Ovary (tissue), 9 donors: ENCODE measurements around the gene MORN2. TPM values are rescaled to one million over a fixed set of nuclear protein-coding genes. Genes with fewer than 3 reads are reported as not detected.

ENCODE experiments used
- DNase-seq, 5 donors: peaks; one replicate each; pipeline ENCODE4 v3.0.0-alpha.2; 2019 to 2020
- H3K27ac ChIP-seq, 2 donors: fragments of 200-600 bp; one replicate each; pipeline versions ENCODE4 v1.5.1 to v1.8.0; 2019 to 2022
- H3K27me3 ChIP-seq: fragments of 200-600 bp; one replicate; pipeline ENCODE4 v1.8.0; 2022
- H3K36me3 ChIP-seq: fragments of 200-600 bp; sonication (generic); one replicate; pipeline ENCODE4 v1.5.1; 2019
- H3K4me1 ChIP-seq: one replicate; pipeline ENCODE4 v1.8.1; 2013; ENCODE audit warnings: mild to moderate bottlenecking, moderate library complexity; ENCODE audit not compliant: insufficient read depth
- H3K4me3 ChIP-seq: fragments of 200-600 bp; sonication (generic); one replicate; pipeline ENCODE4 v1.5.1; 2017
- H3K9me3 ChIP-seq, 2 donors: fragments of 200-600 bp in 1 of 2; sonication (generic) in 1 of 2; one replicate each; pipeline versions ENCODE4 v1.5.1 to v1.8.1; 2013 to 2019; ENCODE audit warnings: mild to moderate bottlenecking in 1 of 2, moderate library complexity in 1 of 2
- EP300 ChIP-seq: sonication (generic); formaldehyde crosslinking; IDR thresholded peaks from one replicate; pipeline ENCODE4 v1.6.1; 2017; ENCODE audit warnings: antibody characterized with exemption
- POLR2A ChIP-seq: fragments of 450-650 bp; IDR thresholded peaks from one replicate; pipeline ENCODE4 v1.6.1; 2017; ENCODE audit warnings: antibody characterized with exemption, mild to moderate bottlenecking, moderate library complexity
- WGBS, 3 donors: extraction: QIAGEN DNeasy Blood & Tissue Kit in 1 of 3; methylation state at CpG; one replicate each; pipeline versions ENCODE4 v1.1.5 to v1.1.7; 2013 to 2017; 5-methylcytosine and 5-hydroxymethylcytosine counted together
- intact Hi-C, 4 donors: fragments of 100-400 bp; cut with DNase I; formaldehyde crosslinking; loops; one replicate each; pipeline versions ENCODE4 v1.11.0 to v1.15.1; 2022 to 2023
- polyA plus RNA-seq, 2 donors: library from polyadenylated mRNA; stranded (reverse); fragments of 200-250 nt in 1 of 2; fragments of 350-450 nt in 1 of 2; fragmentation: Illumina TruSeq in 1 of 2; extraction: RNeasy Lipid Tissue Mini Kit (QIAGEN cat#74804) in 1 of 2; gene quantifications; one replicate each; pipeline ENCODE4 v1.2.3, GENCODE V29; 2013 to 2014
- total RNA-seq, 7 donors: library from RNA; depleted of rRNA in 2 of 7; stranded (reverse); fragments of >200 nt in 2 of 7; fragmentation: NEBNext Ultra II Directional in 3 of 7; extraction: Animal tissue kit (Norgen Biotek cat#: 25700) in 3 of 7; gene quantifications; one replicate each; pipeline versions ENCODE4 v1.1.0 to v1.2.4, GENCODE V29; 2016 to 2023
- TF ChIP-seq, protein P1 (sequence below), 3 donors: fragments of 450-650 bp in 2 of 3; fragments of 200-600 bp in 1 of 3; IDR thresholded peaks; one replicate each; pipeline versions ENCODE4 v1.5.1 to v1.8.0; 2016 to 2022; ENCODE audit warnings: antibody characterized with exemption in 3 of 3, mild to moderate bottlenecking in 1 of 3
- donor health status: DM: no; HTN: no; CAD: no; lungs with moderate emphysema.
- donor health status: DM: no; HTN: no; CAD: no.
- donor health status: Bipolar disorder and iron deficiency.
- donor health status: DM: yes; HTN: yes; CAD: no.
- donor health status: DM: no; HTN: no; CAD: no.
- donor health status: DM: yes; HTN: yes; CAD: no.

Gene MORN2
- total and polyA plus RNA-seq, 9 donors, result 12.9 to 46.9 (median 16.5) TPM

DNA sequence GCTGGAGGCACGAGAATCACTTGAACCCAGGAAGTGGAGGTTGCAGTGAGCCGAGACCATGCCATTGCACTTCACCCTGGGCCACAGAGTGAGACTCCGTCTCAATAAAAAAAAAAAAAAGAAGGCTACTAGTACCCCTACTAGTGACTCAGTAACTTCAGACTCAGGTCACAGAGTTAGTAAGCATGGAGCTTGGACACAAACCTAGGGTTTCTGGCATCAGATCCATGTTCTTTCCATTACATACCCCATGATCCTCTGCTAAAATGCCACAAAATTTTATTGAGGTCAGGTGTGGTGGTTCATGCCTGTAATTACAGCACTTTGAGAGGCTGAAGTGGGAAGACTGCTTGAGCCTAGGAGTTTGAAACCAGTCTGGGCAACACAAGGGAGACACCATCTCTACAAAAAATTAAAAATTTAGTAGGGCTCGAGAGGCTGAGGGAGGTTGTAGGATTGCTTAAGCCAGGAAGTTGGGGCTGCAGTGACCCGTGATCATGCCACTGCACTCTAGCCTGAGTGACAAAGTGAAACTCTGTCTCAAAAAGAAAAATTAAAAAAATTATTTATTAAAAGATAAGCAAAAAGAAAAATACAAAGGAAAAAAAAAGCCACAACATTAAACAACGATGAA, 45.1 kb upstream of the MORN2 start:
- WGBS, 3 donors, result 89 to 93% (median 92%) methylated on average over 6 of the region's 6 CpGs
- TF ChIP-seq, protein P1, sequence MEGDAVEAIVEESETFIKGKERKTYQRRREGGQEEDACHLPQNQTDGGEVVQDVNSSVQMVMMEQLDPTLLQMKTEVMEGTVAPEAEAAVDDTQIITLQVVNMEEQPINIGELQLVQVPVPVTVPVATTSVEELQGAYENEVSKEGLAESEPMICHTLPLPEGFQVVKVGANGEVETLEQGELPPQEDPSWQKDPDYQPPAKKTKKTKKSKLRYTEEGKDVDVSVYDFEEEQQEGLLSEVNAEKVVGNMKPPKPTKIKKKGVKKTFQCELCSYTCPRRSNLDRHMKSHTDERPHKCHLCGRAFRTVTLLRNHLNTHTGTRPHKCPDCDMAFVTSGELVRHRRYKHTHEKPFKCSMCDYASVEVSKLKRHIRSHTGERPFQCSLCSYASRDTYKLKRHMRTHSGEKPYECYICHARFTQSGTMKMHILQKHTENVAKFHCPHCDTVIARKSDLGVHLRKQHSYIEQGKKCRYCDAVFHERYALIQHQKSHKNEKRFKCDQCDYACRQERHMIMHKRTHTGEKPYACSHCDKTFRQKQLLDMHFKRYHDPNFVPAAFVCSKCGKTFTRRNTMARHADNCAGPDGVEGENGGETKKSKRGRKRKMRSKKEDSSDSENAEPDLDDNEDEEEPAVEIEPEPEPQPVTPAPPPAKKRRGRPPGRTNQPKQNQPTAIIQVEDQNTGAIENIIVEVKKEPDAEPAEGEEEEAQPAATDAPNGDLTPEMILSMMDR (IDR thresholded peaks at IDR 0.05), result no peak
- TF ChIP-seq POLR2A, result no peak
- TF ChIP-seq EP300, result no peak
- DNase-seq, result no peak
- no peaks in the 10 kb centered on the region for H3K36me3 ChIP-seq
- intact Hi-C loops, result no loop called here
- no peak overlapping the region for H3K4me3 ChIP-seq
- no peak overlapping the region for H3K27ac ChIP-seq
- H3K9me3 ChIP-seq, result no peaks in the 10 kb centered on the region
- no peaks in the 10 kb centered on the region for H3K4me1 ChIP-seq
- H3K27me3 ChIP-seq, result no peaks in the 10 kb centered on the region

DNA sequence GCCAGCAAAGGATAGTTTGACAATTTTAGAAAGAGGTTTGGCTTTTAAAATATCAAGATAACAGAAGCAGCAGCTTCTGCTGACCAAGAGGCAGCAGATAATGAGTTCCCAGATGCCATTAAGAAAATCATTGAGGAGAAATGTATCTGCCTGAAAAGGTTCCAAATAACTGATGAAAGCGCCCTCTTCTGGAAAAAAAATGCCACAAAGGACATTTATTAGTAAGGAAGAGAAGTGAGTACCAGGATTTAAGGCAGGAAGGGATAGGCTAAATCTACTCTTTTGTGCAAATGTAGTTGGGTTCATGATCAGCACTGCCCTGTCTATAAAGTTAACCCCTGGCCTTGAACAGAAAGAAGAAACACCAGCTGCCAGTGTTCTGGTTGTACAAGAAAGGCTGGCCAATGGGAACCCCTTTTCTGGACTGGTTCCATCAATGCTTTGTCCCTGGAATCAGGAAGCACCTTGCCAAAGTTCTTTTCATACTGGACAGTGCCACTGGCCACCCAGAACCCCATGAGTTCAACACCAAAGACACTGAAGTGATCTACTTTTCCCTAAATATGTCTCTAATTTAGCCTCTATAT, 40.7 kb upstream of the MORN2 start:
- intact Hi-C loops, result no loop called here
- TF ChIP-seq POLR2A, result no peak
- TF ChIP-seq, protein P1 (IDR thresholded peaks at IDR 0.05), result no peak
- TF ChIP-seq EP300, result no peak
- Histone ChIP-seq H3K27ac (no peak overlapping the region), H3K27me3 (no peaks in the 10 kb centered on the region), H3K4me3 (no peak overlapping the region), H3K9me3 (no peaks in the 10 kb centered on the region), H3K4me1 (no peaks in the 10 kb centered on the region), H3K36me3 (no peaks in the 10 kb centered on the region)
- DNase-seq, result no peak
- 50 to 63% (median 50%) methylated on average over 1 of the region's 1 CpG for WGBS, 3 donors

DNA sequence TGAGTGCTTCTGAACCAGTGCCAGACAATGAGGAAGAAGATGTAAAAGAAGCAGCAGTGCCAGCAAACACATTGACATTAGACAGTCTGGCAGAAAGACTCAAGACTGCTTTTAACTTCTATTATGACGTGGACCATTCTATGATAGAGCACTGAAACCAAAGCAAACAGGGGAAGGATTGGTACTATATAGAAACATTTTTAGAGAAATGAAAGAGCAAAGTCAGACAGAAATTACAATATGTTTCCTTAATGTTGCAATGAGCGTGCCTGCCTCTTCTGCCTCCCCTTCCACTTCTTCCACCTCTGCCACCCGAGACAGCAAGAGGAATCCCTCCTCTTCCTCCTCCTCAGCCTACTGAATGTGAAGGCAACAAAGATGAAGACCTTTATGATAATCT, 39.8 kb upstream of the MORN2 start:
- H3K9me3 ChIP-seq, result no peaks in the 10 kb centered on the region
- no peak overlapping the region for H3K27ac ChIP-seq
- 90 to 92% (median 91%) methylated on average over 3 of the region's 3 CpGs for WGBS, 3 donors
- no peak overlapping the region for H3K4me3 ChIP-seq
- TF ChIP-seq EP300, result no peak
- TF ChIP-seq, protein P1 (IDR thresholded peaks at IDR 0.05), result no peak
- TF ChIP-seq POLR2A, result no peak
- no peaks in the 10 kb centered on the region for H3K4me1 ChIP-seq
- no peak for DNase-seq
- intact Hi-C loops, result no loop called here
- no peaks in the 10 kb centered on the region for H3K27me3 ChIP-seq
- no peaks in the 10 kb centered on the region for H3K36me3 ChIP-seq

DNA sequence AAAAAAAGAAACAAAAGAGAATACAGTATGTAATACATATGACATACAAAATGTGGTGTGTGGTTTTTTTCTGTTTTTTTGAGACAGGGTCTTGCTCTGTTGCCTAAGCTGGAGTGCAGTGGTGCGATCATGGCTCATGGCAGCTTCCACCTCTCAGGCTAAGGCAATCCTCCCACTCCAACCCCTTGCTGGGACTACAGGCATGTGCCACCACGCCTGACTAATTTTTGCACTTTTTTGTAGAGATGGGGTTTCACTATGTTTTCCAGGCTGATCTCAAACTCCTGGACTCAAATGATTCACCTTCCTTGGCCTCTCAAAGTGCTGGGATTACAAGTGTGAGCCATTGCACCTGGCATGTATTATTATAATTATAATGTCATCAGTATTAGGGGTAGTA, 39.0 kb upstream of the MORN2 start:
- Histone ChIP-seq H3K4me1 (no peaks in the 10 kb centered on the region), H3K9me3 (no peaks in the 10 kb centered on the region), H3K27ac (no peak overlapping the region), H3K4me3 (no peak overlapping the region), H3K27me3 (no peaks in the 10 kb centered on the region), H3K36me3 (no peaks in the 10 kb centered on the region)
- no peak for TF ChIP-seq POLR2A
- TF ChIP-seq, protein P1 (IDR thresholded peaks at IDR 0.05), result no peak
- no peak for TF ChIP-seq EP300
- DNase-seq, result no peak
- 91 to 96% (median 94%) methylated on average over 2 of the region's 2 CpGs for WGBS, 3 donors
- intact Hi-C loops, result no loop called here
